ENCODE results near the gene JPH2. TPM values are rescaled to one million over a fixed set of nuclear protein-coding genes. Genes with fewer than 3 reads are reported as not detected.
A peak's percentile ranks its signal among the peaks of the same experiment; 100 is the strongest.

JPH2 gene
- total and polyA plus RNA-seq, 3 experiments from 2014 or later, result not detected

GRCh38 chr20:44102582-44102981, 84.4 kb downstream of the JPH2 start:
- H3K9me3 Mint-ChIP-seq, result peaks cover 4 to 18% (median 16%) of the 10 kb centered on the region in 5 donors

GRCh38 chr20:44099832-44100231, 87.2 kb downstream of the JPH2 start:
- CTCF ChIA-PET, result no interaction called here
- peaks cover 18 to 79% of the 10 kb centered on the region in 2 donors for H3K27me3 Mint-ChIP-seq
- no peaks in the 10 kb centered on the region for H3K4me1 ChIP-seq (ENCODE audit: insufficient read depth, low read length)
- H3K4me1 Mint-ChIP-seq, result no peaks in the 10 kb centered on the region
- H3K36me3 Mint-ChIP-seq, result no peaks in the 10 kb centered on the region
- DNase-seq, result no peak
- no peak overlapping the region for H3K4me3 Mint-ChIP-seq
- H3K36me3 ChIP-seq (ENCODE audit: insufficient read depth, low read length), result no peaks in the 10 kb centered on the region
- H3K27ac ChIP-seq (ENCODE audit: low read depth, low read length), result no peak overlapping the region
- H3K27me3 ChIP-seq (ENCODE audit: insufficient read depth, low read length, poor library complexity, severe bottlenecking), result peaks cover 7% of the 10 kb centered on the region
- H3K9me3 ChIP-seq (ENCODE audit: low read length), result no peaks in the 10 kb centered on the region
- POLR2A ChIA-PET, result no interaction called here
- H3K4me3 ChIP-seq (ENCODE audit: low read length), result no peak overlapping the region
- H3K9me3 Mint-ChIP-seq, result peaks cover 0 to 11% (median 6%) of the 10 kb centered on the region in 5 donors
- no peak overlapping the region for H3K27ac Mint-ChIP-seq

More at GRCh38 chr20:44102582-44102981, 84.4 kb downstream of the JPH2 start:
- H3K4me3 ChIP-seq (ENCODE audit: low read length), result no peak overlapping the region
- H3K4me1 Mint-ChIP-seq, result no peaks in the 10 kb centered on the region
- H3K36me3 ChIP-seq (ENCODE audit: insufficient read depth, low read length), result no peaks in the 10 kb centered on the region
- no peaks in the 10 kb centered on the region for H3K4me1 ChIP-seq (ENCODE audit: insufficient read depth, low read length)
- CTCF ChIA-PET, result no interaction called here
- H3K9me3 ChIP-seq (ENCODE audit: low read length), result no peaks in the 10 kb centered on the region
- POLR2A ChIA-PET, result no interaction called here
- no peak overlapping the region for H3K27ac ChIP-seq (ENCODE audit: low read depth, low read length)
- H3K27me3 Mint-ChIP-seq, result peaks cover 33 to 87% of the 10 kb centered on the region in 2 donors
- H3K4me3 Mint-ChIP-seq, result no peak overlapping the region
- peaks cover 0 to 2% (median 0%) of the 10 kb centered on the region in 3 donors for H3K36me3 Mint-ChIP-seq
- H3K27ac Mint-ChIP-seq, result no peak overlapping the region
- H3K27me3 ChIP-seq (ENCODE audit: insufficient read depth, low read length, poor library complexity, severe bottlenecking), result peaks cover 7% of the 10 kb centered on the region
- DNase-seq, result no peak

GRCh38 chr20:44098657-44099056, 88.3 kb downstream of the JPH2 start:
- Histone ChIP-seq H3K36me3 (ENCODE audit: insufficient read depth, low read length) (no peaks in the 10 kb centered on the region), H3K9me3 (ENCODE audit: low read length) (no peaks in the 10 kb centered on the region), H3K27me3 (ENCODE audit: insufficient read depth, low read length, poor library complexity, severe bottlenecking) (peaks cover 7% of the 10 kb centered on the region), H3K4me1 (ENCODE audit: insufficient read depth, low read length) (no peaks in the 10 kb centered on the region), H3K4me3 (ENCODE audit: low read length) (no peak overlapping the region), H3K27ac (ENCODE audit: low read depth, low read length) (no peak overlapping the region)
- no peaks in the 10 kb centered on the region for H3K36me3 Mint-ChIP-seq
- H3K4me1 Mint-ChIP-seq, result no peaks in the 10 kb centered on the region
- no peak for DNase-seq
- peaks cover 0 to 11% (median 6%) of the 10 kb centered on the region in 5 donors for H3K9me3 Mint-ChIP-seq
- H3K27ac Mint-ChIP-seq, result no peak overlapping the region
- no peak overlapping the region for H3K4me3 Mint-ChIP-seq
- peaks cover 21 to 76% of the 10 kb centered on the region in 2 donors for H3K27me3 Mint-ChIP-seq
- ChIA-PET POLR2A (no interaction called here), CTCF (no interaction called here)

DNA sequence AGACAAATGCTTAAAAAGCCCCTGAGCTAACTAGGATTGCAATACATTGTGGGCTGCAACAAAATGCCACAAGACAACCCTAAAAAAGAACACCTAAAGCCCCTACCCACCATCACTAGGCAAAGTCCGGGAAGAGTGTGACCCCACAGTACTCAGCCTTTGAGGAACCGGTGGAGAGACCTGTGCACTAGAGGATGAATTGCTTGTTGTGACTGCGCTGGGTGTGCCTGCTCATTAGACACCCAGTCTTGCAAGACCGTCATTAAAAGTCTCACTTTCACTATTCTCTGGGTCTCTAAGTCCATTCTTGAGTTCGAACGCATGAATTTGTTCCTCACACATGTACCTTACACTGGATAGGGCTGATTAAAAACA, 88.7 kb downstream of the JPH2 start:
- peaks cover 0 to 11% (median 6%) of the 10 kb centered on the region in 5 donors for H3K9me3 Mint-ChIP-seq
- no peaks in the 10 kb centered on the region for H3K36me3 Mint-ChIP-seq
- CTCF ChIA-PET, result no interaction called here
- no peak overlapping the region for H3K4me3 ChIP-seq (ENCODE audit: low read length)
- no peaks in the 10 kb centered on the region for H3K4me1 ChIP-seq (ENCODE audit: insufficient read depth, low read length)
- no peak overlapping the region for H3K27ac ChIP-seq (ENCODE audit: low read depth, low read length)
- H3K27me3 Mint-ChIP-seq, result peaks cover 23 to 76% of the 10 kb centered on the region in 2 donors
- POLR2A ChIA-PET, result no interaction called here
- H3K36me3 ChIP-seq (ENCODE audit: insufficient read depth, low read length), result no peaks in the 10 kb centered on the region
- DNase-seq, result no peak
- H3K9me3 ChIP-seq (ENCODE audit: low read length), result no peaks in the 10 kb centered on the region
- H3K27ac Mint-ChIP-seq, result no peak overlapping the region
- H3K27me3 ChIP-seq (ENCODE audit: insufficient read depth, low read length, poor library complexity, severe bottlenecking), result peaks cover 3% of the 10 kb centered on the region
- H3K4me3 Mint-ChIP-seq, result no peak overlapping the region
- H3K4me1 Mint-ChIP-seq, result no peaks in the 10 kb centered on the region

- Histone ChIP-seq H3K27me3 (ENCODE audit: insufficient read depth, low read length, poor library complexity, severe bottlenecking) (no peaks in the 10 kb centered on the region), H3K27ac (ENCODE audit: low read depth, low read length) (no peak overlapping the region), H3K9me3 (ENCODE audit: low read length) (no peaks in the 10 kb centered on the region), H3K4me1 (ENCODE audit: insufficient read depth, low read length) (no peaks in the 10 kb centered on the region), H3K4me3 (ENCODE audit: low read length) (no peak overlapping the region), H3K36me3 (ENCODE audit: insufficient read depth, low read length) (no peaks in the 10 kb centered on the region)
- no peak overlapping the region for H3K4me3 Mint-ChIP-seq
- peak overlapping the region in 1 of 8 donors; percentile 47 for H3K27ac Mint-ChIP-seq
- no peaks in the 10 kb centered on the region for H3K36me3 Mint-ChIP-seq
- ChIA-PET POLR2A (no interaction called here), CTCF (no interaction called here)
- peaks cover 0 to 9% (median 6%) of the 10 kb centered on the region in 5 donors for H3K9me3 Mint-ChIP-seq
- DNase-seq, result no peak
- H3K27me3 Mint-ChIP-seq, result peaks cover 26 to 78% of the 10 kb centered on the region in 2 donors
- H3K4me1 Mint-ChIP-seq, result no peaks in the 10 kb centered on the region
Observed at GRCh38 chr20:44097521-44098255, 89.3 kb downstream of the JPH2 start.

- Mint-ChIP-seq H3K9me3 (peaks cover 0 to 2% (median 0%) of the 10 kb centered on the region in 5 donors), H3K36me3 (no peaks in the 10 kb centered on the region), H3K27ac (no peak overlapping the region), H3K4me3 (no peak overlapping the region), H3K4me1 (no peaks in the 10 kb centered on the region), H3K27me3 (peaks cover 18 to 69% of the 10 kb centered on the region in 2 donors)
- ChIA-PET POLR2A (no interaction called here), CTCF (interaction anchor here (1.7 kb wide), 1 partner anchor 16 kb away, joined by 4 read pairs; no protein-coding TSS in a partner anchor)
- Histone ChIP-seq H3K4me1 (ENCODE audit: insufficient read depth, low read length) (no peaks in the 10 kb centered on the region), H3K9me3 (ENCODE audit: low read length) (no peaks in the 10 kb centered on the region), H3K36me3 (ENCODE audit: insufficient read depth, low read length) (no peaks in the 10 kb centered on the region), H3K27me3 (ENCODE audit: insufficient read depth, low read length, poor library complexity, severe bottlenecking) (no peaks in the 10 kb centered on the region), H3K4me3 (ENCODE audit: low read length) (no peak overlapping the region), H3K27ac (ENCODE audit: low read depth, low read length) (no peak overlapping the region)
- DNase-seq, result no peak
Observed at GRCh38 chr20:44095831-44096230, 91.2 kb downstream of the JPH2 start.

DNA sequence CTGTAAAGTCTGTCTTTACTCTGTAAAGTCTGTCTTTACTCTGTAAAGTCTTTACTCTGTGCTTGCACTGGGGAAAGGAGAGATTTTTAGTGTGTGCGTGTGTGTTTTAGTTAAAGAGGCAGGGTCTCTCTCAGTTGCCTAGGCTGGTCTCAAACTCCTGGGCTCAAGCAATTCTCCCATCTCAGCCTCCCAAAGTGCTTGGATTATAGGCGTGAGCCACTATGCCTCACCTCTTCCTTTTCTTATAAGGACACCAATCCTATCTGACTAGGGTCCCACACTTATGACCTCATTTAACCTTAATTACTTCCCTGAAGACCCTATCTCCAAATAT, 93.8 kb downstream of the JPH2 start:
- H3K27ac Mint-ChIP-seq, result no peak overlapping the region

DNA sequence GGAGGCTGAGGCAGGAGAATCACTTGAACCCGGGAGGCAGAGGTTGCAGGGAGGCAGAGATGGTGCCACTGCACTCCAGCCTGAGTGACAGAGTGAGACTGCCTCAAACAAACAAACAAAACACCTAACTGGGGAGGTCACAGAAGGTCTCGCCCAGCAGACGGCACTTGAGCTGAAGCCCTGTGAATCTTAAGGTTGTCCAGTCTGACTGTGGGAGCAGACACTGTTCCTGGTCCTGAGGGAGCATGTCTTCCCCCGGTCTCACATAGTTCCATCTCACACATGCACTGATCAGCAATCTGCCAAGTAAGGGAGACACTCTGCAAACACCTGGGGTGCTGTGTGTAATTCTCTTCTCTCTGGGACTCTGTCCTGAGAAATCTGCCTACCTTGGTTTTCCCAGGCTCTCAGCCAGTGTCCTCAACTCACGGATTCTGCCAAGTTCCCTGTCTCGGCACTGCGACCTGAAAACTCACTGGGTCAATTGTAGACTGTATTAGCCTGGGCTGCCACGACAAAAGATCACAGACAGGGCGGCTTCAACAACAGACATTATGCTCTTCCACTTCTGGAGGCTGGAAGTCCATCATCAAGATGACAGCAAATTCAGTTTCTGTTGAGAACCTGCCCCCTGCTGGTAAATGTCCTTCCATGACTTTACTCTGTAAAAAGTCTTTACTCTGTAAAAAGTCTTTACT, 94.3 kb downstream of the JPH2 start:
- no peaks in the 10 kb centered on the region for H3K9me3 Mint-ChIP-seq
- POLR2A ChIA-PET, result no interaction called here

More for the DNA sequence above, 93.8 kb downstream of the JPH2 start:
- Histone ChIP-seq H3K9me3 (ENCODE audit: low read length) (no peaks in the 10 kb centered on the region), H3K27ac (ENCODE audit: low read depth, low read length) (no peak overlapping the region), H3K36me3 (ENCODE audit: insufficient read depth, low read length) (no peaks in the 10 kb centered on the region), H3K4me3 (ENCODE audit: low read length) (no peak overlapping the region), H3K27me3 (ENCODE audit: insufficient read depth, low read length, poor library complexity, severe bottlenecking) (no peaks in the 10 kb centered on the region), H3K4me1 (ENCODE audit: insufficient read depth, low read length) (no peaks in the 10 kb centered on the region)
- Mint-ChIP-seq H3K27me3 (peaks cover 13 to 46% of the 10 kb centered on the region in 2 donors), H3K4me1 (no peaks in the 10 kb centered on the region), H3K9me3 (no peaks in the 10 kb centered on the region), H3K36me3 (no peaks in the 10 kb centered on the region), H3K4me3 (no peak overlapping the region)
- DNase-seq, result no peak
- POLR2A ChIA-PET, result no interaction called here
- CTCF ChIA-PET, result no interaction called here

More for the DNA sequence above, 94.3 kb downstream of the JPH2 start:
- Mint-ChIP-seq H3K27ac (no peak overlapping the region), H3K4me1 (no peaks in the 10 kb centered on the region), H3K36me3 (no peaks in the 10 kb centered on the region), H3K4me3 (no peak overlapping the region), H3K27me3 (peaks cover 13 to 42% of the 10 kb centered on the region in 2 donors)
- H3K27me3 ChIP-seq (ENCODE audit: insufficient read depth, low read length, poor library complexity, severe bottlenecking), result no peaks in the 10 kb centered on the region
- H3K36me3 ChIP-seq (ENCODE audit: insufficient read depth, low read length), result no peaks in the 10 kb centered on the region
- no peak overlapping the region for H3K4me3 ChIP-seq (ENCODE audit: low read length)
- CTCF ChIA-PET, result interaction anchor here (1.6 kb wide), 1 partner anchor 11 kb away, joined by 4 read pairs; no protein-coding TSS in a partner anchor
- no peak overlapping the region for H3K27ac ChIP-seq (ENCODE audit: low read depth, low read length)
- no peak for DNase-seq
- no peaks in the 10 kb centered on the region for H3K9me3 ChIP-seq (ENCODE audit: low read length)
- no peaks in the 10 kb centered on the region for H3K4me1 ChIP-seq (ENCODE audit: insufficient read depth, low read length)

Measured in CD8-positive, alpha-beta memory T cell (primary cell).